Measurements from ENCODE around the gene RACGAP1. TPM values are rescaled to one million over a fixed set of nuclear protein-coding genes. Genes with fewer than 3 reads are reported as not detected.

The RACGAP1 gene
- total RNA-seq, 2 experiments from 2014 or later, result 145 to 152 TPM

GRCh38 chr12:49972129-49972528 is 53.2 kb downstream of the RACGAP1 start:
- Mint-ChIP-seq H3K27me3 (peaks cover 4% of the 10 kb centered on the region), H3K36me3 (no peaks in the 10 kb centered on the region), H3K27ac (no peak overlapping the region), H3K4me1 (ENCODE audit: low read depth) (no peaks in the 10 kb centered on the region), H3K4me3 (no peak overlapping the region), H3K9me3 (no peaks in the 10 kb centered on the region)
- ChIA-PET CTCF (no interaction called here), POLR2A (no interaction called here)
- no peak for DNase-seq
- intact Hi-C loops (cut with micrococcal nuclease), result no loop called here

GRCh38 chr12:49971141-49971540 is 54.2 kb downstream of the RACGAP1 start:
- no peak for DNase-seq
- peaks cover 2% of the 10 kb centered on the region for H3K4me1 Mint-ChIP-seq (ENCODE audit: low read depth)
- H3K27ac Mint-ChIP-seq, result no peak overlapping the region
- H3K4me3 Mint-ChIP-seq, result no peak overlapping the region
- CTCF ChIA-PET, result interaction anchor here (1.5 to 9.5 kb wide), 2 partner anchors 68 to 97 kb away, joined by 6 to 259 read pairs; no protein-coding TSS in a partner anchor
- no peaks in the 10 kb centered on the region for H3K36me3 Mint-ChIP-seq
- peaks cover 5% of the 10 kb centered on the region for H3K27me3 Mint-ChIP-seq
- intact Hi-C loops (cut with micrococcal nuclease), result no loop called here
- POLR2A ChIA-PET, result no interaction called here
- H3K9me3 Mint-ChIP-seq, result no peaks in the 10 kb centered on the region

GRCh38 chr12:49970658-49971057 is 54.6 kb downstream of the RACGAP1 start:
- no peak overlapping the region for H3K4me3 Mint-ChIP-seq
- H3K27ac Mint-ChIP-seq, result no peak overlapping the region
- peaks cover 5% of the 10 kb centered on the region for H3K27me3 Mint-ChIP-seq
- ChIA-PET CTCF (interaction anchor here (1.5 to 9.5 kb wide), 3 partner anchors 68 to 97 kb away, joined by 6 to 259 read pairs (median 127); partner anchors contain the start of gene ASIC1), POLR2A (no interaction called here)
- DNase-seq, result no peak
- H3K36me3 Mint-ChIP-seq, result no peaks in the 10 kb centered on the region
- intact Hi-C loops (cut with micrococcal nuclease), result no loop called here
- H3K9me3 Mint-ChIP-seq, result no peaks in the 10 kb centered on the region
- peaks cover 2% of the 10 kb centered on the region for H3K4me1 Mint-ChIP-seq (ENCODE audit: low read depth)

DNA sequence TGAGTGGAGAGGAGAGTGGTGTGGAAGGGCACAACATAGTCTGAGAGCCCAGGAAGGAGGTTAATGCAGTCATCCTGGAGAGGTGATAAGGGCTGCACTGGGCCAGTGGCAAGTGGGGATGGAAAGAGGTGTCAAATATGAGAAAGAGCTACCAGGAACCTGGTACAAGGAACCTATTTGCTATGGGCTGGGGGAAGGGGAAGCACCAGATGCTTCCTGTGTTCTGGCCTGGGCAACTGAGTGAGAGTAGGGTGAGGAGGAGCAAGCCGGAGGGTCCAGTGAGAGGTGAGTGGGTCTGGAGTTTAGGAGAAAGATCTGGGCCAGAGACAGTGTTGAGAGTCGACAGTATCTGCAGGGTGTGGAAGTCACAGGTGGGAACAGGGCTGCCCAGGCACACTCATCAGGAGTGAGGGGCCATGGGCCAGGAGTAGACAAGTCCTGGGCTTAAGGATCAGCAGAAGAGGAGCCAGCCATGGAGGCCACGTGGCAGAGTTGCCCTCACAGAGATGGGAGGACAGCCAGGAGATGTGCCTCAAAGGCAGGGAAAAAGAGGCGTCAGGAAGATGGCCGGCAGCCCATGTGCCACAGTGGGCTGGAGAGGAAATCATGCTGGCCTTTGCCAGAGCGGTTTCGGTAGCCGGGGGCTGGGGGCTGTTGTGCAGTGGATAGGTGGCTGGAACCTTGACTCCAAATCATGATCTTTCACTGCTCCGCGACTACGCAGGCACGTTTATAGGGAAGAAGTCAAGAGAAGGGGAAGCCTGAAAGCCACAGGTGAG is 55.5 kb downstream of the RACGAP1 start:
- H3K27ac Mint-ChIP-seq, result no peak overlapping the region
- POLR2A ChIA-PET, result no interaction called here

DNA sequence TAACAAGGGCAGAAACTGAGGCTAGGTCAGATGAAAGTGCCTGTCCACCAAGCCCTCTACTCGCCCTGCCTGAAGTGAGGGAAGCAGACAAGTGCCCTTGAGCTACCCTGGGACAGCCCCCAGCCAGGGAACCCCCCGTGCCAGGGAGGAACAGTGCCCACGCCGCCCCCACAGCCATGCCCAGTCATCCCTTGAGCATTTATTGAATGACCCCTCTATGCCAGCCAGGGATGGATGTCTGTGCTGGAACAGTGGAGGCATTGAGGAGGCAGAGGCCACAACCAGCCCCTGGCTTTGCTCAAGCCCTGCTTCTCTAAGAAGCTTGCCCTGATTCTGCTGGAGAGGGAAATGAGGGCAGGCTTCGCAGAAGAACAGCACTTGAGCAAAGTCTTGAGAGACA is 56.3 kb downstream of the RACGAP1 start:
- ChIA-PET POLR2A (interaction anchor here (0.7 kb wide), 1 partner anchor 90 kb away, joined by 3 read pairs; no protein-coding TSS in a partner anchor), CTCF (interaction anchor here (1.0 to 9.5 kb wide), 9 partner anchors 10 to 101 kb away, joined by 3 to 259 read pairs (median 72); partner anchors contain the start of genes AQP2, ASIC1 and RACGAP1)
- intact Hi-C loops (cut with micrococcal nuclease), result no loop called here
- DNase-seq, result no peak
- no peaks in the 10 kb centered on the region for H3K36me3 Mint-ChIP-seq
- H3K27ac Mint-ChIP-seq, result no peak overlapping the region
- H3K4me3 Mint-ChIP-seq, result no peak overlapping the region
- peaks cover 17% of the 10 kb centered on the region for H3K27me3 Mint-ChIP-seq
- peaks cover 2% of the 10 kb centered on the region for H3K4me1 Mint-ChIP-seq (ENCODE audit: low read depth)
- no peaks in the 10 kb centered on the region for H3K9me3 Mint-ChIP-seq

More for the DNA sequence above, 55.5 kb downstream of the RACGAP1 start:
- peaks cover 9% of the 10 kb centered on the region for H3K27me3 Mint-ChIP-seq
- H3K36me3 Mint-ChIP-seq, result no peaks in the 10 kb centered on the region
- H3K9me3 Mint-ChIP-seq, result no peaks in the 10 kb centered on the region
- no peak overlapping the region for H3K4me3 Mint-ChIP-seq
- peaks cover 2% of the 10 kb centered on the region for H3K4me1 Mint-ChIP-seq (ENCODE audit: low read depth)
- intact Hi-C loops (cut with micrococcal nuclease), result no loop called here
- CTCF ChIA-PET, result interaction anchor here (4.3 to 9.5 kb wide), 5 partner anchors 12 to 98 kb away, joined by 72 to 259 read pairs (median 107); partner anchors contain the start of genes AQP2 and ASIC1
- DNase-seq, result no peak

DNA sequence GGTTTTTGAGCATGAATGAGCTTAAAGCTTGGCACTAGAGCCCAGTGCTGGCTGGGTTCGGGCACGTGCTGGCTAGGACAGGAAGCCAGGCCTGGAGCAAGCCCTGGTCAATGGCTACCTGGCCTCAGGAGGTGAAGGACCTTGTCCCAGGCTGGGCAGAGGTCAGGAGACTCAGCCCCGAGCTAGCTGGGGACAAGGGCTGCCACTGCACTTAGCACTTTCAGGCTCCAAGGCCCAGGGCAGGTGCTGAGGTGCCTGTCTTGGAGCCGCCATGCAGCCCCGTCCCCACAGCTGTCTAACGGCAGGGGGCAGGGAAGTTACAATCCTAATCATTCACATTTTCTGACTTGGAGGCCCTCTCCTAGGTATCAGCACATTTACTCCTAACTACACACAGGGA is 56.8 kb downstream of the RACGAP1 start:
- Mint-ChIP-seq H3K4me1 (ENCODE audit: low read depth) (peaks cover 2% of the 10 kb centered on the region), H3K4me3 (no peak overlapping the region), H3K27me3 (peaks cover 21% of the 10 kb centered on the region), H3K9me3 (no peaks in the 10 kb centered on the region), H3K27ac (no peak overlapping the region), H3K36me3 (no peaks in the 10 kb centered on the region)
- DNase-seq, result no peak
- ChIA-PET CTCF (interaction anchor here (1.0 to 9.5 kb wide), 17 partner anchors 10 to 164 kb away, joined by 3 to 259 read pairs (median 16); partner anchors contain the start of genes AQP2, ASIC1, RACGAP1 and SMARCD1), POLR2A (interaction anchor here (0.7 kb wide), 1 partner anchor 91 kb away, joined by 3 read pairs; no protein-coding TSS in a partner anchor)
- intact Hi-C loops (cut with micrococcal nuclease), result no loop called here

DNA sequence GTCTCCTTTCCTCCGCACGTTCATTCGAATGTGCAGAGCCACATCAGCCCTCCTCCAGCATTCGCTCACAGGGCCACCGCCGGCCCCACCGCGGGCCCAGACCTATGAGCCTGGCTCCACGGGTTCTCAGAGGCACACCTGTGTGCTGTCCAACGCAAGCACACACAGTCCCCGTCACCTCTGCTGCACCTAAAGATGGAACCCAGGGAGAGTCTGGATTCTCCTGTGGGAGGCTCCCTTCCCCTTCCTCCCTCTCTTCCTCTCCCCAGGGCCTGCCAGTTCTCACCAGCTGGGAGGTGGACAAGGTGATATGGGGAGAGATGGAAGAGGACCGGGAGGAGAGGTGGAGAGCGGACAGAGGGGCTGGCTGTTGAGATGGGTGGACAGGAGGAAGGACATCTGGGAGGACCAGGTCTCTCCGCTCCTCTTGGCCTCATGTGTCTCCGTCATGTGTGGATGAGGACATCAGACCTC is 57.5 kb downstream of the RACGAP1 start:
- H3K9me3 Mint-ChIP-seq, result no peaks in the 10 kb centered on the region
- H3K36me3 Mint-ChIP-seq, result no peaks in the 10 kb centered on the region
- intact Hi-C loops (cut with micrococcal nuclease), result loop anchor here (1.0 to 2.0 kb wide), 4 partner anchors 88 to 191 kb away; no protein-coding TSS in a partner anchor
- peaks cover 27% of the 10 kb centered on the region for H3K27me3 Mint-ChIP-seq
- H3K4me3 Mint-ChIP-seq, result no peak overlapping the region
- no peak overlapping the region for H3K27ac Mint-ChIP-seq
- DNase-seq, result no peak
- ChIA-PET CTCF (interaction anchor here (0.5 to 9.5 kb wide), 70 partner anchors 9 to 841 kb away, joined by 3 to 259 read pairs (median 6); partner anchors contain the start of genes AQP2, ASIC1, BCDIN3D and CERS5), POLR2A (interaction anchor here (0.9 kb wide), 1 partner anchor 72 kb away, joined by 3 read pairs; no protein-coding TSS in a partner anchor)
- H3K4me1 Mint-ChIP-seq (ENCODE audit: low read depth), result peaks cover 2% of the 10 kb centered on the region

- ChIA-PET POLR2A (interaction anchor here (0.9 kb wide), 1 partner anchor 72 kb away, joined by 3 read pairs; no protein-coding TSS in a partner anchor), CTCF (interaction anchor here (0.5 to 9.5 kb wide), 84 partner anchors 8 to 957 kb away, joined by 3 to 259 read pairs (median 5); partner anchors contain the start of genes AQP2, ASIC1, BCDIN3D and CERS5)
- peak; percentile 94 for DNase-seq
- no peaks in the 10 kb centered on the region for H3K36me3 Mint-ChIP-seq
- H3K27me3 Mint-ChIP-seq, result peaks cover 32% of the 10 kb centered on the region
- peaks cover 2% of the 10 kb centered on the region for H3K4me1 Mint-ChIP-seq (ENCODE audit: low read depth)
- peak overlapping the region; percentile 51 for H3K4me3 Mint-ChIP-seq
- no peaks in the 10 kb centered on the region for H3K9me3 Mint-ChIP-seq
- H3K27ac Mint-ChIP-seq, result no peak overlapping the region
- intact Hi-C loops (cut with micrococcal nuclease), result loop anchor here (1.0 to 2.0 kb wide), 4 partner anchors 89 to 190 kb away; no protein-coding TSS in a partner anchor
Observed at GRCh38 chr12:49967042-49967776, 58.1 kb downstream of the RACGAP1 start.

DNA sequence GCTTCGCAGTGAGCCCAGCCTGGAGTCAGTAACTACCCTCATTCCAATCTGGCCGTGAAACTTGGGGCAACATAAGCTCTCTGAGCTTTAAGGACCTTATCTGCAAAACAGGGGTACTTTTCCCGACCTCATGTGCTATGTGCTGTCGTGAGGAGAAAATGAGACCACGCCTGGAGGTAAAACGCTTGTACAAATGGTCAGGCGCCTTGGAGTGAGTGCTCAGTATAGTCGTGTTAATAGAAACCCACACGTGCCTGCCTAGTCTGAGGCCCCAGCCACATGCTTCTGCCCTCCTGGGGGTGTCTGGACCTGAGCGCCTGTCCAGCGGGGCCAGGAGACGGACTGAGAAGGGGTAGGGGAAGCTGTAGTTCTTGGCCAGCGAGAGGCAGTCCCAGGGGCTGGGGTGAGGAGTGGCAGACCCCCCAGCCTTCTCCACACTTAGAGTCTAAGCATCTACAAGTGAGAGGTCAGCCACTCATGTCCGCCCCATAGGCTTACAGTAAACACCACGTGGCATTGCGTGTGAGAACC is 58.7 kb downstream of the RACGAP1 start:
- CTCF ChIA-PET, result interaction anchor here (0.6 to 9.5 kb wide), 61 partner anchors 8 to 718 kb away, joined by 3 to 259 read pairs (median 6); partner anchors contain the start of genes AQP2, ASIC1, BCDIN3D and CERS5

GRCh38 chr12:49965836-49966235 is 59.5 kb downstream of the RACGAP1 start:
- no peak overlapping the region for H3K4me3 Mint-ChIP-seq
- DNase-seq, result no peak
- ChIA-PET POLR2A (interaction anchor here (0.7 kb wide), 1 partner anchor 100 kb away, joined by 3 read pairs; no protein-coding TSS in a partner anchor), CTCF (interaction anchor here (0.6 to 9.5 kb wide), 28 partner anchors 7 to 274 kb away, joined by 3 to 259 read pairs (median 10); partner anchors contain the start of genes AQP2, ASIC1, COX14 and RACGAP1)
- H3K27ac Mint-ChIP-seq, result no peak overlapping the region
- H3K36me3 Mint-ChIP-seq, result no peaks in the 10 kb centered on the region
- H3K9me3 Mint-ChIP-seq, result no peaks in the 10 kb centered on the region
- peaks cover 2% of the 10 kb centered on the region for H3K4me1 Mint-ChIP-seq (ENCODE audit: low read depth)
- peaks cover 34% of the 10 kb centered on the region for H3K27me3 Mint-ChIP-seq
- intact Hi-C loops (cut with micrococcal nuclease), result loop anchor here (2.0 kb wide), 2 partner anchors 99 to 189 kb away; no protein-coding TSS in a partner anchor

More for the DNA sequence above, 58.7 kb downstream of the RACGAP1 start:
- Mint-ChIP-seq H3K4me3 (no peak overlapping the region), H3K27me3 (peaks cover 34% of the 10 kb centered on the region), H3K9me3 (no peaks in the 10 kb centered on the region), H3K36me3 (no peaks in the 10 kb centered on the region), H3K4me1 (ENCODE audit: low read depth) (peaks cover 2% of the 10 kb centered on the region), H3K27ac (no peak overlapping the region)
- POLR2A ChIA-PET, result interaction anchor here (0.7 kb wide), 1 partner anchor 99 kb away, joined by 3 read pairs; no protein-coding TSS in a partner anchor
- DNase-seq, result no peak
- intact Hi-C loops (cut with micrococcal nuclease), result loop anchor here (1.0 to 2.0 kb wide), 4 partner anchors 90 to 190 kb away; no protein-coding TSS in a partner anchor
